PC-3 (cell line): ENCODE results near the gene GALR1. TPM values are rescaled to one million over a fixed set of nuclear protein-coding genes. Genes with fewer than 3 reads are reported as not detected.

ENCODE experiments used
- ATAC-seq: fragments of 200-7000 bp; cut with Tn5 transposase; 2 replicates; pipeline ENCODE4 v1.9.1; 2020; ENCODE audit warnings: mild to moderate bottlenecking, moderate library complexity
- BruUV-seq: library from RNA; stranded (reverse); fragments of 400-500 nt; replicated peaks from 2 replicates; lab custom pipeline; 2021; lab: Mats Ljungman, UMichigan
- CTCF ChIA-PET: fragments of 300-600 bp; sonication (Branson Sonifier 250); formaldehyde crosslinking; loops from one replicate; lab custom pipeline; 2022; ENCODE audit warnings: antibody characterized with exemption; lab: Charles Lee
- POLR2A ChIA-PET: fragments of 300-600 bp; sonication (Branson Sonifier 250); formaldehyde crosslinking; loops from one replicate; lab custom pipeline; 2022; ENCODE audit warnings: antibody characterized with exemption; ENCODE audit not compliant: unreplicated experiment; lab: Charles Lee
- DNase-seq: peaks from one replicate; pipeline ENCODE4 v3.0.0-alpha.2; 2015
- H2AFZ ChIP-seq: fragments of 300-600 bp; sonication (generic); 2 replicates; pipeline ENCODE4 v1.6.0; 2016; ENCODE audit warnings: antibody characterized with exemption, low read length
- H3F3A ChIP-seq: fragments of 300-600 bp; sonication (generic); one replicate; pipeline ENCODE4 v1.6.0; 2017; ENCODE audit warnings: antibody characterized with exemption, low read length, control low read depth, mild to moderate bottlenecking; ENCODE audit not compliant: unreplicated experiment
- H3K27ac ChIP-seq: fragments of 300-600 bp; sonication (generic); 2 replicates; pipeline ENCODE4 v1.5.1; 2016; ENCODE audit warnings: mild to moderate bottlenecking, low read length
- H3K27me3 ChIP-seq: fragments of 300-600 bp; sonication (generic); 2 replicates; pipeline ENCODE4 v1.6.1; 2016; ENCODE audit warnings: low read length, mixed read lengths
- H3K36me3 ChIP-seq: fragments of 300-600 bp; sonication (generic); 2 replicates; pipeline ENCODE4 v1.6.1; 2016; ENCODE audit warnings: low read depth, mixed run types, low read length, mixed read lengths
- H3K4me1 ChIP-seq: fragments of 300-600 bp; sonication (generic); 2 replicates; pipeline ENCODE4 v1.5.1; 2016; ENCODE audit warnings: low read length; ENCODE audit not compliant: insufficient read depth
- H3K4me2 ChIP-seq: fragments of 300-600 bp; sonication (generic); 2 replicates; pipeline ENCODE4 v1.6.0; 2016; ENCODE audit warnings: low read length
- H3K4me3 ChIP-seq: fragments of 300-600 bp; sonication (generic); 2 replicates; pipeline ENCODE4 v1.5.1; 2016; ENCODE audit warnings: mild to moderate bottlenecking, low read length, mixed read lengths
- H3K79me2 ChIP-seq: fragments of 300-600 bp; sonication (generic); 2 replicates; pipeline ENCODE4 v1.6.1; 2017; ENCODE audit warnings: low read length, mixed read lengths
- H3K9ac ChIP-seq: fragments of 300-600 bp; sonication (generic); 2 replicates; pipeline ENCODE4 v1.6.0; 2016; ENCODE audit warnings: mild to moderate bottlenecking, low read length
- H3K9me2 ChIP-seq: fragments of 300-600 bp; sonication (generic); replicated peaks from 2 replicates; pipeline ENCODE4 v1.6.1; 2016; ENCODE audit warnings: mixed run types, low read length, mixed read lengths
- H3K9me3 ChIP-seq: fragments of 300-600 bp; sonication (generic); 2 replicates; pipeline ENCODE4 v1.6.1; 2016; ENCODE audit warnings: low read length, mixed read lengths
- H4K20me1 ChIP-seq: fragments of 300-600 bp; sonication (generic); 2 replicates; pipeline ENCODE4 v1.6.1; 2016; ENCODE audit warnings: low read length, mixed read lengths
- EZH2 ChIP-seq: fragments of 300-600 bp; sonication (generic); IDR thresholded peaks from one replicate; pipeline ENCODE4 v1.6.1; 2017; ENCODE audit warnings: antibody characterized with exemption, mild to moderate bottlenecking, low read length; ENCODE audit not compliant: unreplicated experiment
- EZH2phosphoT487 ChIP-seq: fragments of 300-600 bp; sonication (generic); IDR thresholded peaks from 2 replicates; pipeline ENCODE4 v1.6.1; 2018; ENCODE audit warnings: mild to moderate bottlenecking, antibody characterized with exemption, low read length, borderline replicate concordance
- intact Hi-C: fragments of 100-400 bp; cut with micrococcal nuclease; formaldehyde crosslinking; loops from 2 replicates; pipeline ENCODE4 v1.9.0; 2023
- total RNA-seq: library from RNA; depleted of rRNA; stranded (reverse); fragments of >200 nt; gene quantifications from 2 replicates; pipeline ENCODE4 v1.2.3, GENCODE V29; 2014
- TF ChIP-seq, protein P1 (sequence below): fragments of 300-600 bp; sonication (generic); conservative IDR thresholded peaks from 2 replicates; pipeline ENCODE4 v1.5.1; 2017; ENCODE audit warnings: antibody characterized with exemption, low read depth, mild to moderate bottlenecking, low read length

Gene GALR1
- total RNA-seq, 1 experiment from 2014 or later: not detected

DNA sequence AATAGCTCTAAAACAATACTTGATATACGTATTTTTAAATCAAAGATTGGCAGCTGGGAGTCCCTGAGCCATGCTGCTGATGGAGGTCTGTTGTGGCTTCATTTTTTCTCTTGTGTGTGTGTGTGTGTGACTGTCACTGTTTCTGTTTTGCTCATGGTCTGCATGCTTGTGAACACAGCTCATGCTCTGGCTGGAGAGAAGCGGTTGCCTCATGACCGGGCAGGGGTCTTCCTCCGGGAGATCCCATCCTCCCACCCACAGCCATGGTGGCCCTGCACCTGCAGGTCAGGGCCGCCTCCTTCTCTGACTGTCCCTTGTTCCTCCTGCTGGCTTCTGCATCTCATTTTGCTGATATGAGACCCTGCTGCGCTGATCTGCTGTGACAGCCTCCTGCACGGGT is 47.3 kb upstream of the GALR1 start:
- H3K79me2 ChIP-seq: no peaks in the 10 kb centered on the region
- no peaks in the 10 kb centered on the region for H3K9me3 ChIP-seq
- no peaks in the 10 kb centered on the region for H3F3A ChIP-seq
- POLR2A ChIA-PET: no interaction called here
- H3K4me2 ChIP-seq: no peak overlapping the region
- no peak overlapping the region for H3K27ac ChIP-seq
- no TSS peak for BruUV-seq
- CTCF ChIA-PET: interaction anchor here (0.6 kb wide), 1 partner anchor 399 kb away, joined by 4 read pairs; no protein-coding TSS in a partner anchor
- H2AFZ ChIP-seq: no peak overlapping the region
- peaks cover 12% of the 10 kb centered on the region for H3K4me1 ChIP-seq
- ATAC-seq (no peak), DNase-seq (no peak)
- intact Hi-C loops: no loop called here
- TF ChIP-seq EZH2phosphoT487: no peak
- TF ChIP-seq EZH2: no peak
- TF ChIP-seq, protein P1, sequence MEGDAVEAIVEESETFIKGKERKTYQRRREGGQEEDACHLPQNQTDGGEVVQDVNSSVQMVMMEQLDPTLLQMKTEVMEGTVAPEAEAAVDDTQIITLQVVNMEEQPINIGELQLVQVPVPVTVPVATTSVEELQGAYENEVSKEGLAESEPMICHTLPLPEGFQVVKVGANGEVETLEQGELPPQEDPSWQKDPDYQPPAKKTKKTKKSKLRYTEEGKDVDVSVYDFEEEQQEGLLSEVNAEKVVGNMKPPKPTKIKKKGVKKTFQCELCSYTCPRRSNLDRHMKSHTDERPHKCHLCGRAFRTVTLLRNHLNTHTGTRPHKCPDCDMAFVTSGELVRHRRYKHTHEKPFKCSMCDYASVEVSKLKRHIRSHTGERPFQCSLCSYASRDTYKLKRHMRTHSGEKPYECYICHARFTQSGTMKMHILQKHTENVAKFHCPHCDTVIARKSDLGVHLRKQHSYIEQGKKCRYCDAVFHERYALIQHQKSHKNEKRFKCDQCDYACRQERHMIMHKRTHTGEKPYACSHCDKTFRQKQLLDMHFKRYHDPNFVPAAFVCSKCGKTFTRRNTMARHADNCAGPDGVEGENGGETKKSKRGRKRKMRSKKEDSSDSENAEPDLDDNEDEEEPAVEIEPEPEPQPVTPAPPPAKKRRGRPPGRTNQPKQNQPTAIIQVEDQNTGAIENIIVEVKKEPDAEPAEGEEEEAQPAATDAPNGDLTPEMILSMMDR: no peak
- H3K9me2 ChIP-seq: no peaks in the 10 kb centered on the region
- no peaks in the 10 kb centered on the region for H3K27me3 ChIP-seq
- no peaks in the 10 kb centered on the region for H4K20me1 ChIP-seq
- no peaks in the 10 kb centered on the region for H3K36me3 ChIP-seq
- H3K4me3 ChIP-seq: no peak overlapping the region
- no peak overlapping the region for H3K9ac ChIP-seq

DNA sequence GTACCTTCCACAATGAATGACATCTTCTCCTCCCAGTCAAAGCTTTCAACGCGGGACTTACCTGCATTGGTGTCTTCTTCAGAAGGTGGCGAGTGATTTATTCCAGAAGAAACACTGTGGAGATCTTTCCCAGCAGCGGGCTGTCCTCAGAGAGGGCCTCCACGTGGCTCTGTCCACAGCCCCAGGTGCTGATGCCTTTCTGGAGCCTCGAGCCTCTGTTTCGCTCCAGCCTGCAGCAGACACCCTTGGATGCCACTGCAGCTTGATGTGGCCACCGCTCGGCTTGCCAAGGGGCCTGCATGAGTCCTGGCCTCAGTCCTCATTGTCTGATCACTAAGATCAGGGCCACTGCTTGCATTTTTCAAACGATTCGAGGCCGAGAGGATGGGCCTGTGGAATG is 46.6 kb upstream of the GALR1 start:
- no peak for ATAC-seq

GRCh38 chr18:77203851-77204250 is 45.8 kb upstream of the GALR1 start:
- Histone ChIP-seq H3K4me3 (no peak overlapping the region), H3K36me3 (no peaks in the 10 kb centered on the region), H4K20me1 (no peaks in the 10 kb centered on the region), H3F3A (no peaks in the 10 kb centered on the region), H3K9me3 (no peaks in the 10 kb centered on the region), H3K9me2 (no peaks in the 10 kb centered on the region), H3K4me2 (no peak overlapping the region), H3K9ac (no peak overlapping the region), H2AFZ (no peak overlapping the region), H3K4me1 (peaks cover 16% of the 10 kb centered on the region), H3K27me3 (no peaks in the 10 kb centered on the region), H3K27ac (no peak overlapping the region), H3K79me2 (no peaks in the 10 kb centered on the region)
- DNase-seq (no peak), ATAC-seq (no peak)
- ChIA-PET CTCF (no interaction called here), POLR2A (no interaction called here)
- BruUV-seq: no TSS peak
- intact Hi-C loops: no loop called here
- TF ChIP-seq, protein P1: no peak
- TF ChIP-seq EZH2 (no peak), EZH2phosphoT487 (no peak)

More for the DNA sequence above, 46.6 kb upstream of the GALR1 start:
- Histone ChIP-seq H3K4me1 (peaks cover 12% of the 10 kb centered on the region), H3K27me3 (no peaks in the 10 kb centered on the region), H2AFZ (no peak overlapping the region), H3K36me3 (no peaks in the 10 kb centered on the region), H3K9me3 (no peaks in the 10 kb centered on the region), H3K79me2 (no peaks in the 10 kb centered on the region), H3K4me2 (no peak overlapping the region), H4K20me1 (no peaks in the 10 kb centered on the region), H3K9me2 (no peaks in the 10 kb centered on the region), H3K9ac (no peak overlapping the region), H3K4me3 (no peak overlapping the region), H3F3A (no peaks in the 10 kb centered on the region), H3K27ac (no peak overlapping the region)
- intact Hi-C loops: no loop called here
- BruUV-seq: no TSS peak
- CTCF ChIA-PET: no interaction called here
- POLR2A ChIA-PET: no interaction called here
- no peak for DNase-seq
- no peak for TF ChIP-seq EZH2
- TF ChIP-seq, protein P1: no peak
- TF ChIP-seq EZH2phosphoT487: no peak
